K562 treated with DMSO at 1 percent for 12 hours (cell line): Measurements from ENCODE around the gene CACNB4. TPM values are rescaled to one million over a fixed set of nuclear protein-coding genes. Genes with fewer than 3 reads are reported as not detected.

Experiments
- total RNA-seq: library from RNA; unstranded; fragments of 300-600 nt; gene quantifications from 2 replicates; pipeline ENCODE4 v1.2.3, GENCODE V29; 2022; ENCODE audit not compliant: insufficient read depth

The CACNB4 gene
- 0.10 TPM in 1 of 2 replicates, not detected in the other for total RNA-seq

DNA sequence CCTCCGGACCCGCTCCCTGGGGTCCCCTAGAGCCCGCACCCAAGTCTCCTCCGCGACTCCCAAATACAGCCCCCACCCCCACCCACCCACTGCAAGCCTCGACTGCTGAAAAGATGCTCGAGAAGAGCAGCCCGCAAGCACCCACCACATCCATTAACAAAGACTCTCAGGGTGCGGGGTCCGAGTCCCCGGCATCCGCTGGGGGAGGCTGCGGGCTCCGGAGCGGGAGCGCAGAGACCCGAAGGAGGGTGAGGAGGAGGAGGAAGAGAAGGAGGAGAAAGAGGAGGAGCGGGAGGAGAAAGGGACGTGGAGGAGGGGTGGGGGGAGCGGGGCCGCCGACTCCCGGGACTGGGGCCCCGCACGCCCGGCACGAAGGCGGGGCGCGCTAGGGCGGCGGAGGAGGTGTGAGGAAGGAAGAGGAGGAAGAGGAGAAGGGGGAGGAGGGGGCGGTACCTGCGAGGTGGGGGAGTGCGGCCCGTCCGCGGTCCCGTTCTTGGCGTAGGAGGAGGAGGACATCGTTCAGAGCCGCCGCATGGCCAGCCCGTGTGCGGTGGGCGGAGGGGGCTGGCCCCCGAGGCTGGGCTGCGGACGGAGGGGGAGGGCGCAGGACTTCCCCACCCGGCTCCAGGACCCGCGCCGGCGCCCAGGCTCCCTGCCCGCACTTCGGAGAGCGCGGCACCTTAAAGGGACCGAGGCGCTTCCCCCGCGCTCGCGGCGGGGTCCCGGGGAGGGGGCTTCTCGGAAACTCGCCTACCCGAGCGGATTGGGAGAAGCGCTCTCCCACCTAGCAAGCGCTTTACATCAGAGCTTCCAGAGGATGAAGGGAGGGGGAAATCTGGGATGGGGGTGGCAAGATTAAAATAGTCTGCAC, at the start of gene CACNB4:
Gene CACNB4 (minus strand): TSS at position 549 of the 871 bp plus-strand sequence.

GRCh38 chr2:151828143-151828889, 270.5 kb downstream of the CACNB4 start, which contains the start of gene ARL5A:
Gene ARL5A (minus strand): TSS chr2:151828421. CDS start chr2:151828176, 245 bp downstream.

Other genes with a start within 250 kb of the CACNB4 start
- 2.5 and 13.2 TPM in 2 replicates for gene STAM2, start 76.7 kb upstream of the CACNB4 start, total RNA-seq
- gene FMNL2, start 236.1 kb upstream of the CACNB4 start, total RNA-seq = 0.32 TPM in 1 of 2 replicates, not detected in the other